ENCODE data around the gene CCDC78. TPM values are rescaled to one million over a fixed set of nuclear protein-coding genes. Genes with fewer than 3 reads are reported as not detected.

Gene CCDC78
- total and polyA plus RNA-seq, 2 of the 4 experiments (the other 2 are of a cell fraction) = 0.54 to 4.6 TPM

DNA sequence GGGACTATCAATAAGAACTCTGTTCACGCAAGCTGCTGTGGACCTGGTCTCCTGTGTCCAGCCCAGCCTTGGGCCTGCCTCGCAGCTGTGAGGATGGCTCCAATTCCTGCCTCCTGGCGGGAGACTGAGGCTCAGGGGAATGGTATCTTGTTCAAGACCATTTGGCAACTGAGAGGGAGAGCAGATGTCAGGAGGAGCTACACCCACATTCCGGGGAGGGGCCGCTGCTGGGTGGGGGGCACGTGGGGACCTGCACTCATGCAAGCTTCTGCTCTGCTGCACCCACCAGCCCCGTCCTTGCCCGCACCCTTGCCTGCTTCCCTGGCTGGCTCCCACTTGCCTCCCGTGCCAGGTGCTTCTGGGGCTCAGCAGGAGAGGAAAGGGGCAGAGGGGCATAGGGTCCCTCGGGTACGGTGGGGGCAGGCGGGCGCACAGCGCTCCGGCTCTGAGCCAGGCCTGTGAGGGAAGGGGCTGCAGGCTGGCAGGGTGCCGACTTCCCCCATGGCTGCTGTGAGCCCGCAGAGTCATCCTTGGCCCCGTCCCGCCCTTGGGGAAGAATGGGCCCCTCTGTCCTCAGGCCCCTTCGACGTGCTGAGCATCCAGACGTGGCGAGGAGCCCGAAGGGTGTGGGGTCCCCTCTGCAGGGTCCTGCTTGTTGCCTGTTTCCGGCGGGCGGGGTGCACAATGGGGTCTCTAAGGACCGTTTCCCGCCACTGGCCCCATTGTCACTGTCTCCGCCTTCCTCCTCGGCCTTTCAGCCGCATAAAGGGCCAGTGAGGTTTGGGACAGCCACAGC lies 8.6 kb downstream of the CCDC78 start:
- Histone ChIP-seq H3K9me1 (ENCODE audit: insufficient read depth, low read length) (no peaks in the 10 kb centered on the region), H3K27ac (ENCODE audit: insufficient read depth, low read length) (no peak overlapping the region), H2AK5ac (ENCODE audit: low read depth, low read length) (no peak overlapping the region), H3K4ac (ENCODE audit: low read depth, low read length) (no peak overlapping the region), H3K9ac (ENCODE audit: low read depth, low read length) (no peak overlapping the region), H3K23ac (ENCODE audit: low read depth, low read length) (no peak overlapping the region), H3K36me3 (ENCODE audit: control insufficient read depth, insufficient read depth, low read length) (no peaks in the 10 kb centered on the region), H3K56ac (ENCODE audit: extremely low read depth, insufficient read depth, low read length) (no peak overlapping the region), H3K9me3 (ENCODE audit: control insufficient read depth, insufficient read depth, low read length) (no peaks in the 10 kb centered on the region), H3K27me3 (ENCODE audit: control insufficient read depth, insufficient read depth, low read length) (no peaks in the 10 kb centered on the region), H2BK15ac (ENCODE audit: low read depth, low read length) (no peak overlapping the region), H2BK120ac (ENCODE audit: low read depth, low read length) (no peak overlapping the region), H4K8ac (ENCODE audit: low read depth in 2 of 2, low read length in 2 of 2) (no peak overlapping the region), H4K20me1 (ENCODE audit: insufficient read depth, low read length) (peaks cover 7% of the 10 kb centered on the region), H3K4me1 (ENCODE audit: control insufficient read depth, insufficient read depth, low read length) (peaks cover 21% of the 10 kb centered on the region), H2BK5ac (ENCODE audit: low read depth, low read length, poor library complexity, severe bottlenecking) (no peak overlapping the region), H2AK9ac (replicated peaks; ENCODE audit: low read depth, low read length, poor library complexity) (no peak overlapping the region), H2BK20ac (ENCODE audit: low read depth, low read length) (no peak overlapping the region), H2AFZ (replicated peaks; ENCODE audit: low read length, poor library complexity) (peak overlapping the region; percentile 21), H3K4me2 (ENCODE audit: low read depth, low read length) (no peak overlapping the region), H4K5ac (ENCODE audit: low read depth, low read length) (no peak overlapping the region), H3K4me3 (ENCODE audit: insufficient read depth, low read depth, low read length) (no peak overlapping the region), H3K18ac (ENCODE audit: low read depth, low read length) (no peak overlapping the region), H3K79me1 (ENCODE audit: low read depth in 1 of 2, low read length in 2 of 2) (peaks cover 13 to 23% of the 10 kb centered on the region in 2 experiments), H4K91ac (ENCODE audit: insufficient read depth, low read depth, low read length) (no peak overlapping the region), H3K14ac (replicated peaks; ENCODE audit: low read depth, low read length) (no peak overlapping the region)
- DNase-seq = no peak
- dilution Hi-C loops (cut with HindIII; ENCODE audit: low sequenced_read_pairs, unreplicated experiment) = no loop called here
- ATAC-seq (ENCODE audit: low read depth) = no peak
- 90% methylated on average over 17 of the region's 32 CpGs; no CpG with 5 or more reads in 1 of the 2 experiments for WGBS, 2 experiments (ENCODE audit: extremely low coverage in 2 of 2, insufficient read length in 1 of 2)
- in situ Hi-C loops (cut with MboI; ENCODE audit: low sequenced_read_pairs) = loop anchor here (25.0 kb wide), 1 partner anchor 345 kb away; the partner anchor contains the start of gene SSTR5
- no peak for TF ChIP-seq CHD1 (IDR thresholded peaks at IDR 0.05; ENCODE audit: low read depth, low read length)
- TF ChIP-seq, protein P1, sequence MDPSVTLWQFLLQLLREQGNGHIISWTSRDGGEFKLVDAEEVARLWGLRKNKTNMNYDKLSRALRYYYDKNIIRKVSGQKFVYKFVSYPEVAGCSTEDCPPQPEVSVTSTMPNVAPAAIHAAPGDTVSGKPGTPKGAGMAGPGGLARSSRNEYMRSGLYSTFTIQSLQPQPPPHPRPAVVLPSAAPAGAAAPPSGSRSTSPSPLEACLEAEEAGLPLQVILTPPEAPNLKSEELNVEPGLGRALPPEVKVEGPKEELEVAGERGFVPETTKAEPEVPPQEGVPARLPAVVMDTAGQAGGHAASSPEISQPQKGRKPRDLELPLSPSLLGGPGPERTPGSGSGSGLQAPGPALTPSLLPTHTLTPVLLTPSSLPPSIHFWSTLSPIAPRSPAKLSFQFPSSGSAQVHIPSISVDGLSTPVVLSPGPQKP (IDR thresholded peaks at IDR 0.05; ENCODE audit: borderline replicate concordance, low read depth, low read length) = no peak
- no peak for TF ChIP-seq RFX5 (IDR thresholded peaks at IDR 0.05; ENCODE audit: low read depth, low read length)
- TF ChIP-seq BHLHE40 (IDR thresholded peaks at IDR 0.05; ENCODE audit: low read depth, low read length) = no peak
- no peak for TF ChIP-seq FOS (IDR thresholded peaks at IDR 0.05; ENCODE audit: low read depth, low read length)
- TF ChIP-seq MAFK (IDR thresholded peaks at IDR 0.05; ENCODE audit: low read depth, low read length) = no peak
- no peak for TF ChIP-seq RCOR1 (IDR thresholded peaks at IDR 0.05; ENCODE audit: insufficient replicate concordance, low read length)
- TF ChIP-seq, protein P2, sequence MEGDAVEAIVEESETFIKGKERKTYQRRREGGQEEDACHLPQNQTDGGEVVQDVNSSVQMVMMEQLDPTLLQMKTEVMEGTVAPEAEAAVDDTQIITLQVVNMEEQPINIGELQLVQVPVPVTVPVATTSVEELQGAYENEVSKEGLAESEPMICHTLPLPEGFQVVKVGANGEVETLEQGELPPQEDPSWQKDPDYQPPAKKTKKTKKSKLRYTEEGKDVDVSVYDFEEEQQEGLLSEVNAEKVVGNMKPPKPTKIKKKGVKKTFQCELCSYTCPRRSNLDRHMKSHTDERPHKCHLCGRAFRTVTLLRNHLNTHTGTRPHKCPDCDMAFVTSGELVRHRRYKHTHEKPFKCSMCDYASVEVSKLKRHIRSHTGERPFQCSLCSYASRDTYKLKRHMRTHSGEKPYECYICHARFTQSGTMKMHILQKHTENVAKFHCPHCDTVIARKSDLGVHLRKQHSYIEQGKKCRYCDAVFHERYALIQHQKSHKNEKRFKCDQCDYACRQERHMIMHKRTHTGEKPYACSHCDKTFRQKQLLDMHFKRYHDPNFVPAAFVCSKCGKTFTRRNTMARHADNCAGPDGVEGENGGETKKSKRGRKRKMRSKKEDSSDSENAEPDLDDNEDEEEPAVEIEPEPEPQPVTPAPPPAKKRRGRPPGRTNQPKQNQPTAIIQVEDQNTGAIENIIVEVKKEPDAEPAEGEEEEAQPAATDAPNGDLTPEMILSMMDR (conservative IDR thresholded peaks at IDR 0.05; ENCODE audit: low read depth, low read length) = no peak
- no peak for TF ChIP-seq SMC3 (IDR thresholded peaks at IDR 0.05; ENCODE audit: low read depth, low read length)
- TF ChIP-seq NFE2L2 (IDR thresholded peaks at IDR 0.05; ENCODE audit: low read depth, low read length) = no peak
- TF ChIP-seq MAZ (IDR thresholded peaks at IDR 0.05; ENCODE audit: borderline replicate concordance, low read depth, low read length) = no peak
- TF ChIP-seq RAD21 (IDR thresholded peaks at IDR 0.05; ENCODE audit: low read length) = no peak
- no peak for TF ChIP-seq MXI1 (IDR thresholded peaks at IDR 0.05; ENCODE audit: borderline replicate concordance, low read depth, low read length)
- ChIA-PET POLR2A (ENCODE audit: unreplicated experiment) (no interaction called here), CTCF (no interaction called here)
- no TSS peak for BruUV-seq (replicated peaks)
- intact Hi-C loops (cut with micrococcal nuclease) = no loop called here

Measured in IMR-90 (cell line).